ENCODE results near the gene SBK3.
"Not testable (repeated sequence)": the region's sequence is repeated elsewhere in the genome, so short reads cannot be mapped to it uniquely, and the experiment has no call there.

Gene SBK3

GRCh38 chr19:55516878-55517620, 28.3 kb downstream of the SBK3 start:
- DNase-seq: peak; percentile 83

- no peak for DNase-seq
These were observed 37.2 kb downstream of the SBK3 start for GRCh38 chr19:55508120-55508519.

- DNase-seq: no peak
These were observed 40.4 kb downstream of the SBK3 start for GRCh38 chr19:55504981-55505380.

GRCh38 chr19:55504252-55504603, 41.1 kb downstream of the SBK3 start:
- DNase-seq: no peak

GRCh38 chr19:55503502-55504251, 41.7 kb downstream of the SBK3 start:
- peak; percentile 87 for DNase-seq

- no peak for DNase-seq
These were observed 42.2 kb downstream of the SBK3 start for GRCh38 chr19:55503157-55503501.

GRCh38 chr19:55502197-55502952, 43.0 kb downstream of the SBK3 start:
- DNase-seq: no peak

- no peak for DNase-seq
These were observed 44.9 kb downstream of the SBK3 start for GRCh38 chr19:55500368-55500952.

- no peak for DNase-seq
These were observed 47.0 kb downstream of the SBK3 start for GRCh38 chr19:55498246-55498840.

GRCh38 chr19:55497763-55498162, 47.6 kb downstream of the SBK3 start:
- DNase-seq: no peak

GRCh38 chr19:55496820-55497219, 48.5 kb downstream of the SBK3 start:
- DNase-seq: not testable (repeated sequence)

GRCh38 chr19:55495646-55496349, 49.5 kb downstream of the SBK3 start:
- DNase-seq: no peak

GRCh38 chr19:55494172-55494761, 51.1 kb downstream of the SBK3 start:
- DNase-seq: no peak

GRCh38 chr19:55493645-55494171, 51.6 kb downstream of the SBK3 start:
- no peak for DNase-seq

GRCh38 chr19:55493052-55493644, 52.2 kb downstream of the SBK3 start:
- DNase-seq: no peak

- DNase-seq: no peak
These were observed 52.9 kb downstream of the SBK3 start for GRCh38 chr19:55492362-55492944.

- no peak for DNase-seq
These were observed 53.6 kb downstream of the SBK3 start for GRCh38 chr19:55491546-55492360.

All from stimulated activated naive CD4-positive, alpha-beta T cell treated with Interleukin-2 at 50 U/mL for 16 hours (primary cell).